ENCODE data around the gene FAM50A.

The FAM50A gene

GRCh38 chrX:154396973-154397887, 46.7 kb upstream of the FAM50A start:
- ChIA-PET CTCF (interaction anchor here (0.5 to 1.5 kb wide), 4 partner anchors 10 to 128 kb away, joined by 3 to 4 read pairs (median 4); no protein-coding TSS in a partner anchor), POLR2A (interaction anchor here (0.7 to 6.5 kb wide), 14 partner anchors 10 to 135 kb away, joined by 3 to 57 read pairs (median 7); partner anchors contain the start of genes DNASE1L1, EMD, FLNA and SLC10A3)
- H3K4me1 ChIP-seq (ENCODE audit: control insufficient read depth, insufficient read depth, low read length): no peaks in the 10 kb centered on the region
- peak overlapping the region; percentile 84 for H3K27ac ChIP-seq (ENCODE audit: extremely low read depth, low read depth, low read length)
- H3K4me3 ChIP-seq (ENCODE audit: low read depth, low read length): peak overlapping the region; percentile 41
- no peaks in the 10 kb centered on the region for H3K9me3 ChIP-seq (ENCODE audit: control insufficient read depth, insufficient read depth, low read depth, low read length)
- H3K36me3 ChIP-seq (ENCODE audit: control insufficient read depth in 2 of 2, insufficient read depth in 1 of 2, low read length in 2 of 2): peaks cover 0 to 31% of the 10 kb centered on the region in 2 experiments; a peak in 1 of 3 replicates
- TF ChIP-seq ZNF701 (tag by site-specific recombination; IDR thresholded peaks at IDR 0.05) (no peak), ZNF660 (tag by site-specific recombination; IDR thresholded peaks at IDR 0.05) (no peak), ATF2 (tag by site-specific recombination; IDR thresholded peaks at IDR 0.05; ENCODE audit: low read depth) (no peak), ZNF704 (tag by site-specific recombination; IDR thresholded peaks at IDR 0.05) (no peak), ZNF76 (tag by site-specific recombination; IDR thresholded peaks at IDR 0.05; ENCODE audit: borderline replicate concordance, low read depth) (peak; percentile 46; the same call in 1 of the 2 replicates), HIC1 (tag by site-specific recombination; IDR thresholded peaks at IDR 0.05) (no peak), ZNF274 (IDR thresholded peaks at IDR 0.05; ENCODE audit: low read length) (no peak), ZNF274 (tag by site-specific recombination; IDR thresholded peaks at IDR 0.05; ENCODE audit: borderline replicate concordance) (no peak), ZNF311 (tag by site-specific recombination; IDR thresholded peaks at IDR 0.05; ENCODE audit: borderline replicate concordance) (no peak), OVOL3 (tag by site-specific recombination; IDR thresholded peaks at IDR 0.05) (no peak), ZNF146 (tag by site-specific recombination; IDR thresholded peaks at IDR 0.05) (no peak), BCL11B (tag by site-specific recombination; IDR thresholded peaks at IDR 0.05; ENCODE audit: low read depth) (no peak), ZNF221 (tag by site-specific recombination; IDR thresholded peaks at IDR 0.05; ENCODE audit: borderline replicate concordance) (no peak), ZNF837 (tag by site-specific recombination; IDR thresholded peaks at IDR 0.05) (no peak), ZNF404 (tag by site-specific recombination; IDR thresholded peaks at IDR 0.05) (no peak), ZSCAN5A (tag by site-specific recombination; IDR thresholded peaks at IDR 0.05) (no peak), ZNF664 (tag by site-specific recombination; IDR thresholded peaks at IDR 0.05) (no peak), ZXDB (tag by site-specific recombination; IDR thresholded peaks at IDR 0.05) (peak; percentile 100), ZNF211 (tag by site-specific recombination; IDR thresholded peaks at IDR 0.05; ENCODE audit: low read depth) (no peak), ZNF610 (tag by site-specific recombination; IDR thresholded peaks at IDR 0.05; ENCODE audit: borderline replicate concordance) (no peak), GLI2 (tag by site-specific recombination; IDR thresholded peaks at IDR 0.05; ENCODE audit: borderline replicate concordance, low read depth) (no peak), ZBTB44 (tag by site-specific recombination; IDR thresholded peaks at IDR 0.05) (no peak), ZNF707 (tag by site-specific recombination; IDR thresholded peaks at IDR 0.05) (no peak), ZSCAN23 (tag by site-specific recombination; IDR thresholded peaks at IDR 0.05) (no peak), KLF9 (tag by site-specific recombination; IDR thresholded peaks at IDR 0.05; ENCODE audit: low read depth) (peak; percentile 66), ZNF292 (tag by site-specific recombination; IDR thresholded peaks at IDR 0.05; ENCODE audit: borderline replicate concordance, low read depth) (no peak), SP3 (tag by site-specific recombination; IDR thresholded peaks at IDR 0.05) (peak; percentile 49), ZNF26 (tag by site-specific recombination; IDR thresholded peaks at IDR 0.05) (no peak)
